Endothelial cell of umbilical vein (primary cell): ENCODE measurements around the gene SDHB. TPM values are rescaled to one million over a fixed set of nuclear protein-coding genes. Genes with fewer than 3 reads are reported as not detected.

Experiments
- BruUV-seq: library from RNA; stranded (reverse); fragments of 400-500 nt; replicated peaks from 2 replicates; lab custom pipeline; 2021; lab: Mats Ljungman, UMichigan
- CTCF ChIA-PET: fragments of 300-600, 350-600 bp; sonication (Branson Sonifier 250); formaldehyde crosslinking; loops from one replicate; lab custom pipeline; 2021; ENCODE audit warnings: antibody characterized with exemption, inconsistent platforms; lab: Charles Lee
- POLR2A ChIA-PET: fragments of 300-600, 350-600 bp; sonication (Branson Sonifier 250); formaldehyde crosslinking; loops from one replicate; lab custom pipeline; 2021; ENCODE audit warnings: antibody characterized with exemption, inconsistent platforms; lab: Charles Lee
- DNase-seq: peaks from one replicate; pipeline ENCODE4 v3.0.0-alpha.2; 2011; ENCODE audit warnings: low read depth, low spot score
- FAIRE-seq: peaks from 2 replicates; lab custom pipeline; 2011; peaks lifted over from hg19 to GRCh38; lab: Jason Lieb, UNC
- H2AFZ ChIP-seq: 2 replicates; pipeline ENCODE4 v1.6.0; 2012; ENCODE audit warnings: low read depth, low read length, control low read depth, inconsistent platforms
- H3K27ac ChIP-seq: 2 replicates; pipeline ENCODE4 v1.5.1; 2011; ENCODE audit warnings: low read depth, mild to moderate bottlenecking, control low read depth, low read length, moderate library complexity; ENCODE audit not compliant: insufficient read depth
- H3K27me3 ChIP-seq, 2 experiments: 2 replicates each; pipeline versions ENCODE4 v1.6.0 to v1.6.1; 2011; ENCODE audit warnings: low read length in 2 of 2, mixed read lengths in 1 of 2; ENCODE audit not compliant: control insufficient read depth in 2 of 2, insufficient read depth in 2 of 2
- H3K36me3 ChIP-seq, 2 experiments: 2 replicates in 1 of 2; 3 replicates in 1 of 2; pipeline ENCODE4 v1.5.1; 2011; ENCODE audit warnings: low read length in 2 of 2, mild to moderate bottlenecking in 1 of 2, moderate library complexity in 1 of 2; ENCODE audit not compliant: control insufficient read depth in 2 of 2, insufficient read depth in 2 of 2; ENCODE audit errors: extremely low read depth in 1 of 2
- H3K4me1 ChIP-seq: 3 replicates; pipeline ENCODE4 v1.5.1; 2011; ENCODE audit warnings: mild to moderate bottlenecking, low read length; ENCODE audit not compliant: control insufficient read depth, insufficient read depth; ENCODE audit errors: extremely low read depth
- H3K4me2 ChIP-seq: 2 replicates; pipeline ENCODE4 v1.6.1; 2011; ENCODE audit warnings: low read length, control low read depth, mixed read lengths; ENCODE audit not compliant: insufficient read depth
- H3K4me3 ChIP-seq, 3 experiments: fragments of 200-600 bp in 1 of 3; sonication (generic), shearing (Covaris generic) in 1 of 3; replicated peaks in 1 of 3; 2 replicates each; pipeline ENCODE4 v1.5.1; 2011 to 2016; ENCODE audit warnings: control low read depth in 3 of 3, low read length in 3 of 3, mild to moderate bottlenecking in 2 of 3, inconsistent platforms in 1 of 3, low read depth in 1 of 3, moderate library complexity in 1 of 3; ENCODE audit not compliant: insufficient read depth in 1 of 3
- H3K79me2 ChIP-seq: 2 replicates; pipeline ENCODE4 v1.6.0; 2012; ENCODE audit warnings: low read length, inconsistent platforms; ENCODE audit not compliant: control insufficient read depth, insufficient read depth
- H3K9ac ChIP-seq: replicated peaks from 2 replicates; pipeline ENCODE3; 2011; ENCODE audit warnings: low read length, control low read depth; ENCODE audit not compliant: insufficient read depth; ENCODE audit errors: extremely low read depth
- H3K9me1 ChIP-seq: replicated peaks from 3 replicates; pipeline ENCODE4 v1.6.0; 2011; ENCODE audit warnings: mild to moderate bottlenecking, low read length; ENCODE audit not compliant: control insufficient read depth, insufficient read depth; ENCODE audit errors: extremely low read depth
- H3K9me3 ChIP-seq: replicated peaks from 2 replicates; pipeline ENCODE4 v1.5.1; 2012; ENCODE audit warnings: low read length, inconsistent platforms; ENCODE audit not compliant: control insufficient read depth, insufficient read depth
- H4K20me1 ChIP-seq: replicated peaks from 2 replicates; pipeline ENCODE3; 2011; ENCODE audit warnings: mild to moderate bottlenecking, low read length; ENCODE audit not compliant: control insufficient read depth, insufficient read depth; ENCODE audit errors: extremely low read depth
- CTCF ChIP-seq, 2 donors: IDR thresholded peaks; 1 replicate in 1 of 2; 2 replicates in 1 of 2; pipeline ENCODE4 v1.5.1; 2011; ENCODE audit warnings: low read length in 2 of 2, mild to moderate bottlenecking in 2 of 2, moderate library complexity in 2 of 2, control low read depth in 1 of 2, inconsistent platforms in 1 of 2, low read depth in 1 of 2; ENCODE audit not compliant: insufficient read depth in 1 of 2; ENCODE audit errors: extremely low read depth in 1 of 2
- FOS ChIP-seq: IDR thresholded peaks from 2 replicates; pipeline ENCODE4 v1.6.1; 2011; ENCODE audit warnings: mild to moderate bottlenecking, low read length, moderate library complexity, borderline replicate concordance; ENCODE audit not compliant: insufficient read depth
- GATA2 ChIP-seq: IDR thresholded peaks from 2 replicates; pipeline ENCODE4 v1.7.0; 2011; ENCODE audit warnings: low read depth, mild to moderate bottlenecking, moderate library complexity, mixed read lengths, low read length; ENCODE audit not compliant: insufficient read length, insufficient read depth
- JUN ChIP-seq: IDR thresholded peaks from 2 replicates; pipeline ENCODE4 v1.6.1; 2011; ENCODE audit warnings: borderline replicate concordance, low read depth; ENCODE audit not compliant: insufficient read length, insufficient read depth
- MYC ChIP-seq: IDR thresholded peaks from one replicate; pipeline ENCODE4 v1.6.1; 2011; ENCODE audit warnings: mild to moderate bottlenecking, low read depth, low read length
- POLR2A ChIP-seq: IDR thresholded peaks from 2 replicates; pipeline ENCODE4 v1.6.1; 2012; ENCODE audit warnings: low read depth, mild to moderate bottlenecking, control low read depth, low read length
- POLR2AphosphoS5 ChIP-seq: IDR thresholded peaks from 2 replicates; pipeline ENCODE4 v1.6.1; 2012; ENCODE audit warnings: low read depth, mild to moderate bottlenecking, control low read depth, low read length, moderate library complexity; ENCODE audit not compliant: insufficient read depth
- dilution Hi-C: fragments of 300-500 bp; cut with MboI; formaldehyde crosslinking; loops from one replicate; pipeline ENCODE4 v1.15.0; 2019; ENCODE audit warnings: low sequenced_read_pairs; ENCODE audit not compliant: extremely low pct_ligation_motif_present
- intact Hi-C: fragments of 100-400 bp; cut with micrococcal nuclease; formaldehyde crosslinking; loops from one replicate; pipeline ENCODE4 v1.10.0; 2022
- polyA plus RNA-seq, 4 experiments: library from polyadenylated mRNA; depleted of rRNA in 3 of 4; stranded (reverse) in 3 of 4; unstranded in 1 of 4; fragments of >200 nt; gene quantifications; 2 replicates each; pipeline versions ENCODE4 v1.2.1 to v1.2.3, GENCODE V29; 2011 to 2012; ENCODE audit warnings: missing spikeins in 1 of 4
- total RNA-seq: library from RNA; stranded (reverse); gene quantifications from 2 replicates; pipeline ENCODE4 v1.2.3, GENCODE V29; 2021

Gene SDHB
- total and polyA plus RNA-seq, 2 donors (not counting 3 experiments of a cell fraction or from before 2014, with no cell fraction given) = 96.2 to 98.1 TPM

- no peak overlapping the region for H3K27ac ChIP-seq
- POLR2A ChIA-PET = interaction anchor here (0.7 kb wide), 1 partner anchor 69 kb away, joined by 5 read pairs; no protein-coding TSS in a partner anchor
- H3K4me2 ChIP-seq = no peak overlapping the region
- intact Hi-C loops = loop anchor here (1.0 kb wide), 1 partner anchor 12 kb away; no protein-coding TSS in a partner anchor
- no TSS peak for BruUV-seq
- FAIRE-seq = peak; percentile 99
- no peaks in the 10 kb centered on the region for H4K20me1 ChIP-seq
- DNase-seq = peak; percentile 70
- H3K9me1 ChIP-seq = no peaks in the 10 kb centered on the region
- H3K79me2 ChIP-seq = no peaks in the 10 kb centered on the region
- H2AFZ ChIP-seq = no peak overlapping the region
- H3K4me3 ChIP-seq = no peak overlapping the region
- no peaks in the 10 kb centered on the region for H3K9me3 ChIP-seq
- dilution Hi-C loops = no loop called here
- TF ChIP-seq MYC = no peak
- TF ChIP-seq CTCF (IDR thresholded peaks at IDR 0.05; ENCODE audit: extremely low read depth in 1 of 2, insufficient read depth in 1 of 2, low read depth in 1 of 2, low read length in 2 of 2) = no peak
- no peak for TF ChIP-seq POLR2A
- no peak for TF ChIP-seq POLR2AphosphoS5
- TF ChIP-seq FOS = peak; percentile 63
- TF ChIP-seq GATA2 = no peak
- TF ChIP-seq JUN = peak; percentile 54
- peaks cover 7% of the 10 kb centered on the region for H3K4me1 ChIP-seq
- no peak overlapping the region for H3K9ac ChIP-seq
- CTCF ChIA-PET = interaction anchor here (0.6 to 1.8 kb wide), 6 partner anchors 15 to 65 kb away, joined by 3 to 5 read pairs (median 3); no protein-coding TSS in a partner anchor
- H3K27me3 ChIP-seq = no peaks in the 10 kb centered on the region
- H3K36me3 ChIP-seq = peaks cover 13 to 14% of the 10 kb centered on the region in 2 experiments
These were observed 37.5 kb downstream of the SDHB start for GRCh38 chr1:17016317-17016661.
